HUES6 (cell line): ENCODE results near the gene GRIA1.

Experiments
- H3K27ac ChIP-seq: 2 replicates; pipeline ENCODE4 v1.7.0; 2013; ENCODE audit warnings: low read depth, mild to moderate bottlenecking, low read length, inconsistent platforms
- H3K27me3 ChIP-seq: 2 replicates; pipeline ENCODE4 v1.6.1; 2013; ENCODE audit warnings: low read length; ENCODE audit not compliant: control insufficient read depth, insufficient read depth
- H3K36me3 ChIP-seq: 2 replicates; pipeline ENCODE4 v1.6.1; 2013; ENCODE audit warnings: low read length; ENCODE audit not compliant: control insufficient read depth, insufficient read depth
- H3K4me1 ChIP-seq: 2 replicates; pipeline ENCODE4 v1.6.1; 2013; ENCODE audit warnings: low read length; ENCODE audit not compliant: control insufficient read depth, insufficient read depth
- H3K4me3 ChIP-seq: 2 replicates; pipeline ENCODE4 v1.5.1; 2013; ENCODE audit warnings: low read depth, low read length
- H3K9ac ChIP-seq: one replicate; pipeline ENCODE4 v1.6.1; 2013; ENCODE audit warnings: mild to moderate bottlenecking, low read length
- H3K9me3 ChIP-seq: 2 replicates; pipeline ENCODE4 v1.6.1; 2013; ENCODE audit warnings: low read depth, low read length; ENCODE audit not compliant: control insufficient read depth, insufficient read depth

Gene GRIA1

GRCh38 chr5:153658149-153658548 lies 167.7 kb downstream of the GRIA1 start:
- Histone ChIP-seq H3K27me3 (no peaks in the 10 kb centered on the region), H3K4me1 (peaks cover 26% of the 10 kb centered on the region; the same call in 1 of the 2 replicates), H3K4me3 (no peak overlapping the region), H3K9ac (no peak overlapping the region), H3K9me3 (no peaks in the 10 kb centered on the region), H3K27ac (no peak overlapping the region), H3K36me3 (no peaks in the 10 kb centered on the region)

GRCh38 chr5:153658606-153659005 lies 168.1 kb downstream of the GRIA1 start:
- Histone ChIP-seq H3K4me1 (peaks cover 26% of the 10 kb centered on the region; the same call in 1 of the 2 replicates), H3K27me3 (no peaks in the 10 kb centered on the region), H3K9ac (no peak overlapping the region), H3K9me3 (no peaks in the 10 kb centered on the region), H3K4me3 (no peak overlapping the region), H3K27ac (no peak overlapping the region), H3K36me3 (no peaks in the 10 kb centered on the region)

GRCh38 chr5:153659039-153659736 lies 168.7 kb downstream of the GRIA1 start:
- H3K4me1 ChIP-seq = peaks cover 26% of the 10 kb centered on the region; the same call in 1 of the 2 replicates
- H3K27me3 ChIP-seq = no peaks in the 10 kb centered on the region
- H3K9me3 ChIP-seq = no peaks in the 10 kb centered on the region
- H3K27ac ChIP-seq = no peak overlapping the region
- no peaks in the 10 kb centered on the region for H3K36me3 ChIP-seq
- no peak overlapping the region for H3K4me3 ChIP-seq
- H3K9ac ChIP-seq = no peak overlapping the region

- Histone ChIP-seq H3K9ac (no peak overlapping the region), H3K36me3 (no peaks in the 10 kb centered on the region), H3K9me3 (no peaks in the 10 kb centered on the region), H3K27ac (no peak overlapping the region), H3K4me3 (no peak overlapping the region), H3K4me1 (peaks cover 26% of the 10 kb centered on the region; the same call in 1 of the 2 replicates), H3K27me3 (no peaks in the 10 kb centered on the region)
Observed at GRCh38 chr5:153660919-153661318, 170.4 kb downstream of the GRIA1 start.

GRCh38 chr5:153661897-153662296 lies 171.4 kb downstream of the GRIA1 start:
- H3K27me3 ChIP-seq = no peaks in the 10 kb centered on the region
- no peaks in the 10 kb centered on the region for H3K9me3 ChIP-seq
- H3K36me3 ChIP-seq = no peaks in the 10 kb centered on the region
- no peak overlapping the region for H3K27ac ChIP-seq
- no peak overlapping the region for H3K9ac ChIP-seq
- no peak overlapping the region for H3K4me3 ChIP-seq
- peaks cover 26% of the 10 kb centered on the region; the same call in 1 of the 2 replicates for H3K4me1 ChIP-seq

GRCh38 chr5:153670101-153670500 lies 179.6 kb downstream of the GRIA1 start:
- H3K4me3 ChIP-seq = no peak overlapping the region
- H3K27ac ChIP-seq = no peak overlapping the region
- no peaks in the 10 kb centered on the region for H3K27me3 ChIP-seq
- H3K4me1 ChIP-seq = no peaks in the 10 kb centered on the region
- no peaks in the 10 kb centered on the region for H3K9me3 ChIP-seq
- H3K9ac ChIP-seq = no peak overlapping the region
- no peaks in the 10 kb centered on the region for H3K36me3 ChIP-seq

- H3K27ac ChIP-seq = no peak overlapping the region
- H3K4me1 ChIP-seq = no peaks in the 10 kb centered on the region
- H3K36me3 ChIP-seq = no peaks in the 10 kb centered on the region
- H3K9ac ChIP-seq = no peak overlapping the region
- no peak overlapping the region for H3K4me3 ChIP-seq
- no peaks in the 10 kb centered on the region for H3K27me3 ChIP-seq
- H3K9me3 ChIP-seq = no peaks in the 10 kb centered on the region
Observed at GRCh38 chr5:153671653-153672346, 181.3 kb downstream of the GRIA1 start.

GRCh38 chr5:153672347-153673090 lies 182.0 kb downstream of the GRIA1 start:
- H3K4me1 ChIP-seq = no peaks in the 10 kb centered on the region
- H3K4me3 ChIP-seq = no peak overlapping the region
- H3K9ac ChIP-seq = no peak overlapping the region
- H3K9me3 ChIP-seq = no peaks in the 10 kb centered on the region
- no peaks in the 10 kb centered on the region for H3K27me3 ChIP-seq
- H3K27ac ChIP-seq = no peak overlapping the region
- no peaks in the 10 kb centered on the region for H3K36me3 ChIP-seq

- no peak overlapping the region for H3K27ac ChIP-seq
- H3K9me3 ChIP-seq = no peaks in the 10 kb centered on the region
- H3K36me3 ChIP-seq = no peaks in the 10 kb centered on the region
- no peaks in the 10 kb centered on the region for H3K4me1 ChIP-seq
- H3K27me3 ChIP-seq = no peaks in the 10 kb centered on the region
- H3K4me3 ChIP-seq = no peak overlapping the region
- H3K9ac ChIP-seq = no peak overlapping the region
Observed at GRCh38 chr5:153674356-153674755, 183.9 kb downstream of the GRIA1 start.

- H3K36me3 ChIP-seq = no peaks in the 10 kb centered on the region
- H3K4me1 ChIP-seq = no peaks in the 10 kb centered on the region
- H3K4me3 ChIP-seq = no peak overlapping the region
- no peak overlapping the region for H3K9ac ChIP-seq
- H3K27ac ChIP-seq = no peak overlapping the region
- no peaks in the 10 kb centered on the region for H3K9me3 ChIP-seq
- H3K27me3 ChIP-seq = no peaks in the 10 kb centered on the region
Observed at GRCh38 chr5:153676406-153676805, 185.9 kb downstream of the GRIA1 start.

GRCh38 chr5:153676821-153677220 lies 186.4 kb downstream of the GRIA1 start:
- H3K4me3 ChIP-seq = no peak overlapping the region
- no peaks in the 10 kb centered on the region for H3K27me3 ChIP-seq

More at GRCh38 chr5:153676821-153677220, 186.4 kb downstream of the GRIA1 start:
- Histone ChIP-seq H3K9ac (no peak overlapping the region), H3K27ac (no peak overlapping the region), H3K36me3 (no peaks in the 10 kb centered on the region), H3K4me1 (no peaks in the 10 kb centered on the region), H3K9me3 (no peaks in the 10 kb centered on the region)
